GM18907 (cell line): ENCODE results near the gene TSPYL1.
"Not testable (repeated sequence)": the region's sequence is repeated elsewhere in the genome, so short reads cannot be mapped to it uniquely, and the experiment has no call there.

ENCODE experiments used
- ATAC-seq: cut with Tn5 transposase; IDR thresholded peaks from one replicate; pipeline ENCODE4 v1.9.1; 2021; ENCODE audit warnings: mild to moderate bottlenecking, moderate library complexity; ENCODE audit not compliant: unreplicated experiment

The TSPYL1 gene

DNA sequence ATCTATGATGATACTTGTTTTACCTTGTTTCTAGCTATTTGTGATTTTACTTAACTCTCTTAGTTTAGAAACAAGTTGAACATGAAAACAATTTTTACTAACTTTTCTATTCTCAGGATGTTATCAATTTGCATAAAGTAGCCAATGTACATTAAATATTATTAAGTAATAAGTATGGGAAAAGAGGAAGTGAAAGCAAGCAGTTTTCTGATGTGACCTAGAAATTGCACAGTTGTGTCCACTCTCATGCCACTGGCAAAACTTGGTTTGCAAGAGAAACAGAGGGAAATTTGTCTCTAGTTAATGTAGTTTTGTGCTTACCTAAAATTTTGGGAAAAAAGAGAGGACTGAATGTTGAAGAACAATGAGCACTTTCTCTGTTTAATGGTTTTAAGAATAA, 19.2 kb upstream of the TSPYL1 start:
- ATAC-seq = peak; percentile 85

GRCh38 chr6:116298273-116298672, 18.5 kb upstream of the TSPYL1 start:
- no peak for ATAC-seq

DNA sequence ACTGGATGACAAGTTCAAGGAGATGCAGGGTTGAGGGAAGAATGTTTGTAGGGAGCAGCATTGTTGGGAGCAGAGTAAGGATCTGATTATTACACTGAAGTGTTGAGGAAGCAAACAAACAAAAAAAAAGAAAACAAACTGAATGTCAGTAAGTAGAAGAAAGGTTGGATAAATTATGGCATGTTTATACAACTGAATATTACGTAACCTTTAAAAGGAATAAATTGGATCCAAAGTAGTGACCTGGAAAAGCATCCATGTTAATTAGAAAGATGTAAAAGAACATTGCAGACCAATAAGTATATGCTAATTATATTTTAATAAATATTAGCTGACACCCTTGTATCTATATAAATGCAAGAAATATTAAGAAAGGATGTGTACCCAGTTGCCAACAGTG, 12.8 kb upstream of the TSPYL1 start:
- ATAC-seq = no peak

DNA sequence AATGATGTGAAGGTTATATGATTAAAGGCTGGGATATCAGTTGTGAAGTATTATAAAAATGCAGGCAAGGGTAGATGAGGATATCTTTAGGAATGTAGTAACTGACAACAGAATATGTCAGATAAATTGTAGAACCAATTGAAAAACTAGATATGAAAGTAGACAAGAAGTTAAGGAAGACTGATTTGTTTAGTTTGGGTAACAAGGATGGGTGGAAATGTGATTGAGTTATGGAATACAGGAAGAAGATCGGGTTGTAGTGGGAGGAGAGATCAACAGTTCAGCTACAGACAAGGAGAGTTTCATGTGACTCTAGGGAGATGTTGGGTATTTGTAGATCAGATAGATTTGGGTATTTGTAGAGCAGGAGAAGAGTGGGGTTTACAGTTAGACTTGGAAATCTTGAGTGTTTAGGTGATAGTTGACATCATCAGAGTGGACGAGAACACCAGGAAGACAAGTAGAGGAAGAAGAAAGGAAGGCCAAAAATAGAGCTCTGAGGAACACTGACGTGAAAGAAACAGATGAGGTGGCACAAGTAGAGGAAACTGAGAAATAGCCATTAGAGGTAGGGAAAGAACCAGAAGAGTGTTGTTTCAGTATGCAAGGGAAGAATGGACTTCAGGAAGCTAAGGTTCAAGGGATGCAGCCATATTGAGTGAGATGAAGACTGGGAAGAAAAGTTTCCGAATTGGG, 12.1 kb upstream of the TSPYL1 start:
- ATAC-seq = no peak

GRCh38 chr6:116290799-116291198, 11.1 kb upstream of the TSPYL1 start:
- ATAC-seq = no peak

GRCh38 chr6:116289876-116290275, 10.1 kb upstream of the TSPYL1 start:
- no peak for ATAC-seq

DNA sequence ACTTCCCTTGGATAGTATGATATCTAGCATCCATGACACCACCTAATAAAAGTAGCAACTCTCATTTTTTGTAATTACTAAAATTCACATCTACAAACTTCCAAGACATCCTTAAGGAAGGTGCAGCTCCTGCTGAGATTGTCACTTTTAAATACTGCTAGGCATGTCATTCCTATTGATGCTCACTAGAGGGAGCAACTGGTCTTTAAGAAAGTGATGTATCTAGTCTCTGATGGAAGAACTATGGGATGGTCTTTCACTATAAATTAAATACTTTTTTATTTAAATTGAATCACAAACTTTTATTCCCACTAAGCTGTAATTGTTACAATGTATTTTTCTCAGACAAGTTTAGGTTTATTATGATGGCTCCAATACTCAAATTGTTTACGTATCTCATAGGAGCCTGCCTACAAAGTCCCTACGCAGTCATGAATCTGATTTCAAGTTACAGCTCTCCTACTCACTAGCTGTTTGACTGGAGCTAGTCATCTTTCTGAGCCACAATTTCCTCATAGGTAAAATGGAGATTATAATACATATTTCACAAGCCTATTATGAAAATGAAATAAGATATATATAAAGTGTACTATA, 8.1 kb upstream of the TSPYL1 start:
- peak; percentile 70 for ATAC-seq

DNA sequence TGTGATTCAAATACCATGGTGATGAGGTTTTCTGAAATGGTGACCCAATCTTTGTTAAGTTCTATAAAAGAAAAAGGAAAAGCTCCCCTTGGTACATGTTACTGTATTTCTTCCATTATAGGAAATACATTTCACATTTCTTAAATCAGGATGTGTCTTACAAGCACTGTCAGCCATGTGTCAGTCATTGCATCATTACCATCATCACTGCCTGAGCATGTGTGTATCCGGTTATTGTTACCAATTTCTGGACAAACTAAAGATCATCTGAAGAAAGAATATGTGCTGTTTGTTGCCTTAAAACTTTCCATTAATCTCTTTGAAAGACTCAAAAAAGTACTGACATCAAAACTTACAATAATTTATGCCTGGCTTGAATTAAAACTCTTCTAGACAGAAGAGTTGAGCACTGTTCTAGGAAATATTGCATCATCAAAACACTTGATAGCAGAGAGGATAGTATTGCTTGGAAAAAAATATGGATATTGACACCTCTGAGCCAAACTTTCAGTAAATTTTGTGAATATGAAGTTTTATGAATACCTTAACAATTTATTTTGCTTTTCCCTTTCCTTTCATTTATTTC, 7.1 kb upstream of the TSPYL1 start:
- ATAC-seq = no peak

GRCh38 chr6:116284984-116285383, 5.3 kb upstream of the TSPYL1 start:
- ATAC-seq = not testable (repeated sequence)

GRCh38 chr6:116283191-116283590, 3.5 kb upstream of the TSPYL1 start:
- ATAC-seq = no peak

- ATAC-seq = no peak
These were observed 3.0 kb upstream of the TSPYL1 start for GRCh38 chr6:116282698-116283097.

- no peak for ATAC-seq
These were observed 1.2 kb upstream of the TSPYL1 start for GRCh38 chr6:116280933-116281316.

DNA sequence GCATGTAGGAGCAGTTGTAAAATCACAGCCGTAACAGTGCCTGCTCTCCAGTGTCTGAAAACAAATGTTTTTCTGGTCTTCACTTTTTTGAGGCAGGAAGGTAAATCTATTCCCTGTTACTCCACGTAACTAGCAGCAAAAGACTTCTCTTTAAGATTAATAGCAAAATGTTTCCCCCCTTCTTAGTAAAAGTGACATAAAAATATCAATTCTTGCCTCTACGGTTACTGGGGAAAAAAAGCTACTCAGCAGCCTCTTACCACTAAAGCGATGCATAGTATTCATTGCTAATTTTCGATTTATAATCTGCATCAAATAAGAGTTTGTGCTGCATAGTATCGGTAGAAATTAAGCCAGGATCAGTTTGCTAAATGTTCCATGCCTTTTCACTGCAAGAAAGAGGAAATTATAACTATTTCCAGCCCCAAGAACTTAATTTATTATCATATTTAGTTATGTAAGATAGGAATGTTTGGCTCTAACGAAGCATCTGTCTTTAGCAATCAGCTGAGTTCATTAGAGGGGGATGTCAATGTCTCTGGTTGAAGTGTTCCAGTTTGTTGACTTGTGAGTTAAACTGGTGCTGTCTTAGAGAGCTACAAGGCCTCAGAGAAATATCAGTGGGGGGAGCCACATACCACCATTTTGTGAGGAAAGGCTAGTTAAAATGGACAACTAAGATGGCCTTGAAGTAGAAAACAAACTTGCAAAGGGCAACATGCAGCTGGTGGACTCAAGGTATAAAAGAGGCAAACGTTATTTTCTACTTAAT, 617 bp upstream of the TSPYL1 start:
- ATAC-seq = no peak

DNA sequence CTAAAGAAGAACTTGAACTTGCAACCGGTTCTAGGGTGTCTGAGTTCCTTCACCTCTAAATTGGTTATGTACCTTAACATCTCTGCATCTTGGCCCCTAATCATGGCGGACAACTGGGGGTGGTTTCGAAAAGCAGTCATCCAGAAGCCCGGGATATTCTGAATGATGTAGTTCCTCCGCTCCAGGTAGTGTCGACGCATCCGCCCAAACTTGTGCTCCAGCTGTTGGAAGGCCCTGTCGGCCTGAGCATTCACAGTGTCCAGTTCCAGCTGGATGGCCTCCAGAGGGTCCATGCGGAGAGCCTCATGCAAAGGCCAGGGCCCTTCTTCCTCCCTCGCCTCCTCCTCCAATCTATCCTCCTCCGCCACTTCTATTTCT, 887 bp downstream of the TSPYL1 start:
- ATAC-seq = no peak

DNA sequence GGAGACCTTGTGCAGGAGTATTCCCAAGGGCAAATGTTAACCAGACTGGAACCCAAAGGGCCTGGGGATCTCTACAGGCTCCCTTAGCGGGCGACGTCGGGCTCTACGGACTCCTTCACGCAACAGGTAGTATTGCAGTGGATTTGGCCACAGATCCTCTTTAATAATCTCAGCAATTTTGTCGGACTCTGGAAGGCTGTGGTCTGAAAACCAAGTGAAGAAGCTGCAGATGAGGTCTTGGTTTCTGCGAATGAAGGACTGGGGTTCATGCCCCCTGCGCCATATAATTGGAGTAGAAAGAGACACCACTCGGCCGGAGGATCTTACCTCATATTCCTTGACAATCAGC, 1.3 kb downstream of the TSPYL1 start:
- ATAC-seq = no peak

- no peak for ATAC-seq
These were observed 2.6 kb downstream of the TSPYL1 start for GRCh38 chr6:116277124-116277523.

DNA sequence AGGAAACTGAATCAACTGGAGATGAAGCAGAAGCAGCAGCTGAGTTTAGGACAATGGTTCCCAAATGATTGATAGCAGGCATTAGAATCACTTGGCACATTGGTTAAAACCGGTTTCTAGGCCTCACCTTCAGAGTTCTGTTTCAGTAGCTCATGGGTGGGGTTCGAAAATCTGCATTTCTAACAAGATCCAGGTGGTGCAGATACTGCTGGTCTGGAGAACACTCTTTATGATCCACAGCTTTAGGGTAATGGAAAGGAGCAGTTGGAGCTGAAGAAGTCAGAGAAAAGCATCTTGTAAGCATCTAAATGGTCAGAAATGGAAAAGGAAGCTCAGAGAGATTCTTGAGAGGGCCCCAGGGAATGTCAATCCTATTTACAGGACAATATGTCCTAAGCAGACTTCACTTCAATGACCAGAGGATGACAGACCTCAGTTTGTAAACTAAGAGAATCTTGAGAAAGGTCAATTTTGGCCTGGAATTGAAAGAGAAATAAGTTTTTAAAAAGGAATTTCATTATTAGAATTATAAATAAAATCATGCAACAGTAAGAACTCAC, 8.5 kb downstream of the TSPYL1 start:
- no peak for ATAC-seq

DNA sequence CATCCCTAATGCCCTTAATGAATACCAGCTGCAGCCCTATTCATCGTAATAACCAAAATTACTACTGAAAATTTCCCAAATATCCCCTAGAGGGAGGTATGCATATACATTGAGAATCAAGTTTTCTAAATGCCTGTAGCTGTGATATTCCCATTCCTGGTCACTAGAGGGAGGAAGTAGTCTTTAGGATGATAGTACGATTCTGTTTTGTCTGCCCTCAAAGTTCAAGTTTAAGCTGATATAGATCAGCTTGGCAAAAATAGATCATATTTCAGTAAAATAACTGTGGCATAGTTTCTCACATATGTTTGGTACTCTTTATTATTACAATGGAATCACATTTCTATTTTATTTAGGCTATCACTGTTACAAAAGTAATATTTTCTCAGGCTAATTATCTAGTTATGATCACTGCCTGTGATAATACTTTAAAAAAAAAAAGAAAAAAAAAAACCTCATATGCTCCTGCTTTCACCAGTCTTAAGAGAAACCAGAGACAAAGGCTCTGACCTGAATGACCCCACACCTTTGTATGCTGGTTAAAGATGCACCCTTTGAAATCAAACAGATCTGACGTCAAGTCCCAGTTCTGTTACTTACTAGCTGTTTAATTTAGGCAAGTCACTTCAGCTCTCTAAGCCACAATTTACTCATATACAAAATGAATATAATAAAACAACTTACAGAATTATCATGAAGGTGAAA, 11.0 kb downstream of the TSPYL1 start:
- ATAC-seq = peak; percentile 85

GRCh38 chr6:116267836-116268588, 11.7 kb downstream of the TSPYL1 start:
- peak; percentile 10 for ATAC-seq

- ATAC-seq = no peak
These were observed 12.9 kb downstream of the TSPYL1 start for GRCh38 chr6:116266803-116267202.
